ENCODE measurements around the gene C16orf82. TPM values are rescaled to one million over a fixed set of nuclear protein-coding genes. Genes with fewer than 3 reads are reported as not detected.

C16orf82 gene
- total and polyA plus RNA-seq, 2 of the 8 experiments (the other 6 are each of a cell fraction or from before 2014, with no cell fraction given), result not detected

GRCh38 chr16:27027971-27028370 lies 38.8 kb upstream of the C16orf82 start:
- no peaks in the 10 kb centered on the region for H3K27me3 ChIP-seq (replicated peaks in 1 of 4; ENCODE audit: control insufficient read depth in 3 of 4, extremely low read depth in 1 of 4, insufficient read depth in 3 of 4, low read length in 3 of 4)
- H3K14ac ChIP-seq (ENCODE audit: insufficient read length), result no peak overlapping the region
- H2BK5ac ChIP-seq (ENCODE audit: low read depth, low read length), result no peak overlapping the region
- no peak overlapping the region for H3K4ac ChIP-seq (replicated peaks; ENCODE audit: insufficient read length, low read depth, low read length)
- H3K4me1 ChIP-seq (replicated peaks in 1 of 4; ENCODE audit: control insufficient read depth in 3 of 4, insufficient read depth in 4 of 4, low read length in 3 of 4), result no peaks in the 10 kb centered on the region
- H3K79me1 ChIP-seq (ENCODE audit: low read depth, low read length), result no peaks in the 10 kb centered on the region
- no peak overlapping the region for H3K27ac ChIP-seq (ENCODE audit: low read depth, low read length)
- no peak overlapping the region for H3K18ac ChIP-seq (ENCODE audit: extremely low read depth, low read length)
- no peak overlapping the region for H4K8ac ChIP-seq (ENCODE audit: extremely low read depth, insufficient read depth, low read length)
- H3K56ac ChIP-seq (replicated peaks; ENCODE audit: insufficient read length, low read depth, low read length), result no peak overlapping the region
- H2BK20ac ChIP-seq (ENCODE audit: low read length), result no peak overlapping the region
- H3K4me2 ChIP-seq (ENCODE audit: insufficient read depth in 1 of 2, low read depth in 2 of 2, low read length in 2 of 2), result no peak overlapping the region
- no peaks in the 10 kb centered on the region for H3K36me3 ChIP-seq (ENCODE audit: control insufficient read depth in 2 of 4, insufficient read depth in 4 of 4, low read length in 3 of 4)
- WGBS, 2 experiments (ENCODE audit: extremely low coverage in 1 of 2, insufficient coverage in 1 of 2, insufficient read length in 1 of 2, insufficient replicate concordance in 2 of 2, low coverage in 1 of 2, low lambda C conversion rate in 2 of 2, missing lambda C conversion rate in 1 of 2), result 83% methylated on average over 7 of the region's 7 CpGs; no CpG with 5 or more reads in 1 of the 2 experiments
- H2BK120ac ChIP-seq (replicated peaks; ENCODE audit: low read depth, low read length), result no peak overlapping the region
- H3K23me2 ChIP-seq (ENCODE audit: low read depth, low read length), result no peaks in the 10 kb centered on the region
- no peak overlapping the region for H2BK15ac ChIP-seq (ENCODE audit: low read length)
- ChIA-PET CTCF (ENCODE audit: partially characterized antibody) (no interaction called here), POLR2A (ENCODE audit: partially characterized antibody) (no interaction called here)
- no peak overlapping the region for H3K4me3 ChIP-seq (ENCODE audit: extremely low read depth in 1 of 4, insufficient read depth in 2 of 4, low read depth in 3 of 4, low read length in 4 of 4)
- H3K9me3 ChIP-seq (ENCODE audit: insufficient read depth in 2 of 2, low read depth in 1 of 2, low read length in 1 of 2), result no peaks in the 10 kb centered on the region
- FAIRE-seq, result no peak
- H2AK5ac ChIP-seq (ENCODE audit: low read depth, low read length), result no peak overlapping the region
- no peak overlapping the region for H4K91ac ChIP-seq (replicated peaks; ENCODE audit: insufficient read length, low read length)
- H3K23ac ChIP-seq (ENCODE audit: insufficient read length), result no peak overlapping the region
- H4K5ac ChIP-seq (ENCODE audit: insufficient read length, low read depth, low read length), result no peak overlapping the region
- no peak overlapping the region for H3K9ac ChIP-seq (replicated peaks in 1 of 4; ENCODE audit: extremely low read depth in 1 of 4, low read depth in 3 of 4, low read length in 3 of 4)
- H2BK12ac ChIP-seq (ENCODE audit: low read depth, low read length), result no peak overlapping the region
- peak overlapping the region; percentile 81 for H2AFZ ChIP-seq (ENCODE audit: low read length)
- no peaks in the 10 kb centered on the region for H3K79me2 ChIP-seq (ENCODE audit: control insufficient read depth in 1 of 2, insufficient read depth in 2 of 2, low read length in 2 of 2)
- no peak for DNase-seq (ENCODE audit: low read depth in 1 of 2, low spot score in 2 of 2)
- H4K20me1 ChIP-seq (replicated peaks in 1 of 2; ENCODE audit: control insufficient read depth in 1 of 2, insufficient read depth in 2 of 2, low read length in 2 of 2), result no peaks in the 10 kb centered on the region
- TF ChIP-seq KDM5A (IDR thresholded peaks at IDR 0.05; ENCODE audit: low read length), result no peak
- no peak for TF ChIP-seq ATF3 (IDR thresholded peaks at IDR 0.05; ENCODE audit: insufficient read depth, low read depth, low read length)
